SK-N-MC (cell line): ENCODE measurements around the gene RFFL.

ENCODE experiments used
- EZH2 ChIP-seq: fragments of 200-600 bp; sonication (generic); IDR thresholded peaks from one replicate; pipeline ENCODE4 v1.6.1; 2017; ENCODE audit warnings: antibody characterized with exemption
- FOXP2 ChIP-seq: optimal IDR thresholded peaks from 2 replicates; pipeline ENCODE3; 2011; ENCODE audit warnings: mild to moderate bottlenecking, moderate library complexity; ENCODE audit not compliant: insufficient read depth; ENCODE audit errors: extremely low read length, control extremely low read depth
- POLR2AphosphoS5 ChIP-seq: IDR thresholded peaks from 2 replicates; pipeline ENCODE4 v1.6.1; 2012; ENCODE audit warnings: mild to moderate bottlenecking, low read depth, low read length, borderline replicate concordance

GRCh38 chr17:35023538-35023937 is 40.0 kb downstream of the RFFL start:
- TF ChIP-seq POLR2AphosphoS5 (no peak), EZH2 (no peak), FOXP2 (no peak)
